Glutamatergic neuron (in vitro differentiated cells): ENCODE results near the gene MAGI1. TPM values are rescaled to one million over a fixed set of nuclear protein-coding genes. Genes with fewer than 3 reads are reported as not detected.
A peak's percentile ranks its signal among the peaks of the same experiment; 100 is the strongest.
"Not testable (repeated sequence)": the region's sequence is repeated elsewhere in the genome, so short reads cannot be mapped to it uniquely, and the experiment has no call there.

Experiments
- DNase-seq: peaks from one replicate; pipeline ENCODE4 v3.0.0; 2022
- H3K27ac Mint-ChIP-seq: one replicate; pipeline ENCODE4 v1.8.0; 2020; ENCODE audit warnings: mild to moderate bottlenecking, mixed read lengths, inconsistent platforms; ENCODE audit not compliant: unreplicated experiment
- H3K27me3 Mint-ChIP-seq: one replicate; pipeline ENCODE4 v1.8.0; 2020; ENCODE audit warnings: mild to moderate bottlenecking, moderate library complexity, mixed read lengths, inconsistent platforms; ENCODE audit not compliant: unreplicated experiment
- H3K36me3 Mint-ChIP-seq: one replicate; pipeline ENCODE4 v1.8.0; 2020; ENCODE audit warnings: mild to moderate bottlenecking, mixed read lengths, inconsistent platforms; ENCODE audit not compliant: unreplicated experiment
- H3K4me1 Mint-ChIP-seq: one replicate; pipeline ENCODE4 v1.8.0; 2020; ENCODE audit warnings: mild to moderate bottlenecking, low read depth, mixed read lengths, inconsistent platforms; ENCODE audit not compliant: unreplicated experiment
- H3K4me3 Mint-ChIP-seq: one replicate; pipeline ENCODE4 v1.8.0; 2020; ENCODE audit warnings: mild to moderate bottlenecking, mixed read lengths, inconsistent platforms; ENCODE audit not compliant: unreplicated experiment
- H3K9me3 Mint-ChIP-seq: one replicate; pipeline ENCODE4 v1.8.0; 2020; ENCODE audit warnings: mild to moderate bottlenecking, moderate library complexity, mixed read lengths, inconsistent platforms; ENCODE audit not compliant: unreplicated experiment
- total RNA-seq: library from RNA; stranded (reverse); fragmentation: NEBNext Ultra II Directional; extraction: Animal tissue kit (Norgen Biotek cat#: 25700); gene quantifications from one replicate; pipeline ENCODE4 v1.2.1, GENCODE V29; 2021; ENCODE audit not compliant: unreplicated experiment
- TF ChIP-seq, protein P1 (sequence below): fragments of 200-600 bp; sonication (generic); IDR thresholded peaks from one replicate; pipeline ENCODE4 v1.5.0; 2021; ENCODE audit not compliant: partially characterized antibody, unreplicated experiment

MAGI1 gene
- total RNA-seq, 1 donor from 2014 or later: 46.5 TPM

DNA sequence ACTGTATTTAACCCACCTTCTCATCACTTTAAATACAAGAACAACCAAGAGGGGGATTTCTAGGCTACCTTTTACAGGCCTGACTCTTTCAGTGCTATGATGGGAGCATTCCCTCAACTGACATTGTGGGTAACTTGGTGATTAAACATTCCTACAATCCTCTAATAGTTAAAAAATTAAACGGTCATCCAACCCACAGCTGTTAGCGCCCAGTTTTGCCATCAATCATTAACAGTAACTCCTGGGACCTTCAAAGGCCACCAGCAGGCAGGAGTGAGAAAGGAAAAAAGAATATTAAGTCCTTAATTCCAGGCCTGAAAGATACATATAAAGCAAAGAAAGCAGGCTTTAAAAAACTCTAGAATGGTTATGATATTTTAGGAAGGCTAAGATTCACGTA lies 512.1 kb downstream of the MAGI1 start:
- TF ChIP-seq, protein P1, sequence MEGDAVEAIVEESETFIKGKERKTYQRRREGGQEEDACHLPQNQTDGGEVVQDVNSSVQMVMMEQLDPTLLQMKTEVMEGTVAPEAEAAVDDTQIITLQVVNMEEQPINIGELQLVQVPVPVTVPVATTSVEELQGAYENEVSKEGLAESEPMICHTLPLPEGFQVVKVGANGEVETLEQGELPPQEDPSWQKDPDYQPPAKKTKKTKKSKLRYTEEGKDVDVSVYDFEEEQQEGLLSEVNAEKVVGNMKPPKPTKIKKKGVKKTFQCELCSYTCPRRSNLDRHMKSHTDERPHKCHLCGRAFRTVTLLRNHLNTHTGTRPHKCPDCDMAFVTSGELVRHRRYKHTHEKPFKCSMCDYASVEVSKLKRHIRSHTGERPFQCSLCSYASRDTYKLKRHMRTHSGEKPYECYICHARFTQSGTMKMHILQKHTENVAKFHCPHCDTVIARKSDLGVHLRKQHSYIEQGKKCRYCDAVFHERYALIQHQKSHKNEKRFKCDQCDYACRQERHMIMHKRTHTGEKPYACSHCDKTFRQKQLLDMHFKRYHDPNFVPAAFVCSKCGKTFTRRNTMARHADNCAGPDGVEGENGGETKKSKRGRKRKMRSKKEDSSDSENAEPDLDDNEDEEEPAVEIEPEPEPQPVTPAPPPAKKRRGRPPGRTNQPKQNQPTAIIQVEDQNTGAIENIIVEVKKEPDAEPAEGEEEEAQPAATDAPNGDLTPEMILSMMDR: no peak
- no peaks in the 10 kb centered on the region for H3K9me3 Mint-ChIP-seq

GRCh38 chr3:65524584-65524983 lies 514.1 kb downstream of the MAGI1 start:
- Mint-ChIP-seq H3K4me1 (peaks cover 13% of the 10 kb centered on the region), H3K27ac (no peak overlapping the region), H3K9me3 (no peaks in the 10 kb centered on the region), H3K4me3 (no peak overlapping the region), H3K36me3 (no peaks in the 10 kb centered on the region), H3K27me3 (no peaks in the 10 kb centered on the region)
- TF ChIP-seq, protein P1: no peak
- no peak for DNase-seq

More for the DNA sequence above, 512.1 kb downstream of the MAGI1 start:
- DNase-seq: no peak
- no peak overlapping the region for H3K27ac Mint-ChIP-seq
- H3K36me3 Mint-ChIP-seq: no peaks in the 10 kb centered on the region
- no peak overlapping the region for H3K4me3 Mint-ChIP-seq
- no peaks in the 10 kb centered on the region for H3K27me3 Mint-ChIP-seq
- H3K4me1 Mint-ChIP-seq: peaks cover 7% of the 10 kb centered on the region

GRCh38 chr3:65523878-65524277 lies 514.8 kb downstream of the MAGI1 start:
- Mint-ChIP-seq H3K36me3 (no peaks in the 10 kb centered on the region), H3K9me3 (no peaks in the 10 kb centered on the region), H3K4me1 (peaks cover 13% of the 10 kb centered on the region), H3K4me3 (no peak overlapping the region), H3K27me3 (no peaks in the 10 kb centered on the region), H3K27ac (no peak overlapping the region)
- no peak for DNase-seq
- TF ChIP-seq, protein P1: no peak

DNA sequence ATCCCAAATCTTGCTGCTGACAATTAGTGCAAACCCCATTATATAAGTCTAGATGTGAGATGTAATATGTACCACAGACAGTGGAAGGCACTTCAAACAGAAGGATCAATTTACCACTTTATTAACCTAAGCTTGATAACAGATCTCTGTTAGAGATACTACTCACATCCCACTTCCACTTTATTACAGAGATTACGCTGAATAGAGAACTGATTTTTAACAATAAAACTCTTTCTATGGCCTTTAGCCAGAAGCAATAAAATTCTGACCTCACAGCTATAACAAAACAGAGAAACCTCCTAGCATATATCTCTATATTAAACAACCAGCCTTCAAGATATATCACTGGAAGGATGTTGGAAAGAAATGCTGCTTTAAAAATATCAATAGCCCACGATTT lies 517.7 kb downstream of the MAGI1 start:
- H3K27ac Mint-ChIP-seq: no peak overlapping the region
- TF ChIP-seq, protein P1: no peak
- H3K4me3 Mint-ChIP-seq: no peak overlapping the region
- no peak for DNase-seq
- H3K4me1 Mint-ChIP-seq: peaks cover 13% of the 10 kb centered on the region
- H3K27me3 Mint-ChIP-seq: no peaks in the 10 kb centered on the region
- H3K36me3 Mint-ChIP-seq: peaks cover 6% of the 10 kb centered on the region
- H3K9me3 Mint-ChIP-seq: no peaks in the 10 kb centered on the region

DNA sequence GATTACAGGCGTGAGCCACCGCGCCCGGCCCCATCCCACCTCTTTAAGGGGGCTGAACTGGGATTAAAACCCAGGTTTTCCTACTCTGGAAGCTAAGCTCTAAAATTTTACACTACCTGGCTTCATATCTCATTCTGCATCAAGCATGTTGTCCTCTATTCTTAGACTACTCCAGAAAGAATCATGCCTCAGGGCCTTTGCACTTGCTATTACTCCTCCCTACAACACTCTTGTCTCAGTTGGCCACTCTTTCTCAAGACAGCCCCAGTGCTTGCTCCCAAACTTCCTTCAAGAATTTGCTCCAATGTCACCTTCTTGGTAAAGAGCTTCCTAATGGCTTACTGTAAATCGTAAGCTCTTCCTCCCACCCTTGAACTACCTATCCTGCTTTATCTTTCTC lies 521.7 kb downstream of the MAGI1 start:
- TF ChIP-seq, protein P1: no peak
- H3K36me3 Mint-ChIP-seq: peaks cover 6% of the 10 kb centered on the region
- no peak for DNase-seq

GRCh38 chr3:65514317-65514716 lies 524.4 kb downstream of the MAGI1 start:
- not testable (repeated sequence) for H3K27ac Mint-ChIP-seq, H3K9me3 Mint-ChIP-seq, H3K4me1 Mint-ChIP-seq, H3K27me3 Mint-ChIP-seq, H3K4me3 Mint-ChIP-seq, DNase-seq, H3K36me3 Mint-ChIP-seq

More for the DNA sequence above, 521.7 kb downstream of the MAGI1 start:
- Mint-ChIP-seq H3K4me1 (peaks cover 12% of the 10 kb centered on the region), H3K27ac (no peak overlapping the region), H3K9me3 (no peaks in the 10 kb centered on the region), H3K4me3 (no peak overlapping the region), H3K27me3 (no peaks in the 10 kb centered on the region)

- peak overlapping the region; percentile 52 for H3K4me3 Mint-ChIP-seq
- peaks cover 22% of the 10 kb centered on the region for H3K36me3 Mint-ChIP-seq
- H3K9me3 Mint-ChIP-seq, H3K4me1 Mint-ChIP-seq, H3K27me3 Mint-ChIP-seq, DNase-seq: not testable (repeated sequence)
- H3K27ac Mint-ChIP-seq: peak overlapping the region; percentile 70
Observed at GRCh38 chr3:65509423-65509794, 529.3 kb downstream of the MAGI1 start.
